ENCODE results near the gene PRKAR1B.
"Not testable (repeated sequence)": the region's sequence is repeated elsewhere in the genome, so short reads cannot be mapped to it uniquely, and the experiment has no call there.

Gene PRKAR1B

DNA sequence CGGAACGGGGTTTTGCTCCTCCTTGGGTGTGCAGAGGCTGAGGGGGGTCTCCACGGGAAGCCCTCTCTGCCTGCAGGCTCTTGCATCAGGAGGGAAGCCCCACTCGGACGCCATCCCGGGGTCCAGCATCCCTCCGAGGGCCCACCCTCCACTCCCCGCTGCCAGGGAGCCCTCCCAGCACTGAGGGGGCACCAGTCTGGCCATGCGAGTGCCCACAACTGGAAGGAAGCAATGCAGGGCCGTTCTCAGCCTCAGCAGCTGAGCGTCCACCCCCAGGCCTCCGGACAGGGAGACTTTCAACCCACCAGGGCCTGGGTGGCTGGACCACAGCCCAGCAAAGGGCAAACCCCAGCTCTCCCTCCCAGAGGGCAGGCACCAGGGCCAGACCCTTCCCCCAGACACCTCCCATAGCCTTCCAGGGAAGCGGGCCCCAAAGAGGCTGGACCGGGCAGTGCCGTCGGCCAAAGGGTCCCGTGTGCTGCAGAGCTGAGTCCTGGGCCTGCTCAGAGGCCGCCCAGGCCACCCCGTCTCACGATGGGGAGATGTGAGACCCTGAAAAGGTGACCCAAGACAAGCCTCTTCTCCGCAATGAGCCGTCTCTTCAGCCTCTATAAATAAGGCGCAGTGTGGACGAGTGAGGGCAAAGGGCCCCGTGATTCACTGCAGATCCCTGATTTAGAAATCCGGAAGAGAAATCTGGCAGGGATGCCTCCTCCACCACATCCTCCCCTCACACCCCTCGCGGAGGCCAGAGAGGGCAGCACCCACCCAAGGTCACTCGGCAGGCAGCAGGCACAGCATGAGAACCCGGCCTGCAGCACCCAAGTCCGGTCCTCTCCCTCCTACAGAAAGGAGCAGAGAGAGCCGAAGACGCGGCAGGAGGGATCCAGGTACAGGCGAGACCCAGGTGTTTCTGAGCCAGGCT lies 82.4 kb downstream of the PRKAR1B start:
- no peak for DNase-seq (ENCODE audit: low read depth)

DNA sequence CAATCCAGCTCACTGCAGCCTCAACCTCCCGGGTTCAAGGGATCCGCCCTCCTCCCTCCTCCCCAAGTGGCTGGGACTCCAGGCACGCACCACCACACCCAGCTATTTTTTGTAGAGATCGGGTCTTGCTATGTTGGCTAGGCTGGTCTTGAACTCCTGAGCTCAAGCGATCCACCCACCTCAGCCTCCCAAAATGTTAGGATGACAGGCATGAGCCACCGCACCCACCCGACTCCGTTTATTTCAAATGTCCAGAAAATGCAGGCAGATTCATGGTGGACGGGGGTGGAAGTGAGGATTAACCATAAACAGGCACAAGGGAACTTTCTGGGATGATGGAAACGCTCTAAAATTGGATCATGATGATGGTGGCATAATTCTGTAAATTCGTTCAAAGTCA lies 85.1 kb downstream of the PRKAR1B start:
- no peak for DNase-seq (ENCODE audit: low read depth)

DNA sequence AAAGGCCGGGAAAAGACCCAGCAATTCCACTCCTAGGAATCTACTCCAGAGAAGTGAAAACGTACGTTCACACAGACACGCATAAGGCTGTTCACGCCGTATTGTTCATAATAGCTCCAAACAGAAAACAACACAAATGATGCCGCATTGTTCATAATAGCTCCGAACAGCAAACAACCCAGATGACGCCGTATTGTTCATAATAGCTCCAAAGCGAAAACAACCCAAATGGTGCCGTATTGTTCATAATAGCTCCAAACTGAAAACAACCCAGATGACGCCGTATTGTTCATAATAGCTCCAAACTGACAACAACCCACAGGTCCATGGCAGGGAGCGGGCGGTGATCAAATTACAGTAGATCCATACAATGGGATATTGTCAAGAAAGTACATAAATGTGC lies 85.8 kb downstream of the PRKAR1B start:
- DNase-seq (ENCODE audit: low read depth) = no peak

GRCh38 chr7:638256-639011 lies 88.6 kb downstream of the PRKAR1B start:
- no peak for DNase-seq (ENCODE audit: low read depth)

- DNase-seq (ENCODE audit: low read depth) = no peak
Observed at GRCh38 chr7:637826-638225, 89.3 kb downstream of the PRKAR1B start.

DNA sequence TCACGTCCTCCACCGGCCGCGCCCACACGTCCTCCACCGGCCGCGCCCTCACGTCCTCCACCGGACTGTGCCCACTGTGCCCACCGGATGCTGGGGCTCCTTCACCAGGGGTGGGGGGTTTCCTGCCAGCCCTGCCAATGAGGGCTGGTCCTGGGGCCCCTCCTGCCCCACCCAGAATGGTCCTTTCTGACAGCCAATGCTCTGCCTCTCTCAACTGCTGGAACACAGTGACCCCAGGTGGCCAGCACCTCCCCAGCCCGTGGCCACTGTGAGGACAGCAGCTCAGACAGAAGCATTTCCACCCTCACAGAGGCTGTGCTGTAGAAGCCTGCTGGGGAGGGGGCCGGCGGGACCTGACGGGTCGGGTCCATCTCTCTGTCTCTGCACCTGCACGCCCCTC lies 90.7 kb downstream of the PRKAR1B start:
- DNase-seq (ENCODE audit: low read depth) = no peak

- DNase-seq (ENCODE audit: low read depth) = not testable (repeated sequence)
Observed at GRCh38 chr7:635687-636382, 91.2 kb downstream of the PRKAR1B start.

- DNase-seq (ENCODE audit: low read depth) = no peak
Observed at GRCh38 chr7:635227-635626, 91.9 kb downstream of the PRKAR1B start.

DNA sequence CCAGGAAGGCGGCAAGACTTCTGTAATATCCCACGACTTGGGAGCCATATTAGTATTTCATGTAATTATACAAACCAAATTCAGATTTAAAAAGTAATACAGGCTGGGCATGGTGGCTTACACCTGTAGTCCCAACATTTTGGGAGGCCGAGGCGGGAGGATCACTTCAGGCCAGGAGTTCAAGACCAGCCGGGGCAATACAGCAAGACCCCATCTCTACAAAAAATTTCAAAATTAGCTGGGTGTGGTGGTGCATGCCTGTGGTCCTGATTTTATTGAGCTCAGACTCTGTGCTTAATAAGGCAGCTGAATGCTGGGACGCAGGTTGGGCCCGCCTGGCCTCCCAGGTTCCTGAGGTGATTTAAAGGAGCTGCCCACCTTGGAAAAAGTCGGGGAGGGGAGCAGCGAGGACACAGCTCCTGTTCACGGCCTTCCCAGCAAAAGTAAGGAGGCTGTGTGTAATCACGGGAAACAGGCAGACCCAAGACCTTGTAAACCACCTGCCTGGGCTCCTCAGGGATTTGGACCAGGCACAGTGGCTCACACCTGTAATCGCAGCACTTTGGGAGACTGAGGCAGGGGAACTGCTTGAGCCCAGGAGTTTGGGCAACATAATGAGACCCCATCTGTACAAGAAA lies 93.6 kb downstream of the PRKAR1B start:
- no peak for DNase-seq (ENCODE audit: low read depth)

- no peak for DNase-seq (ENCODE audit: low read depth)
Observed at GRCh38 chr7:632831-633210, 94.3 kb downstream of the PRKAR1B start.

DNA sequence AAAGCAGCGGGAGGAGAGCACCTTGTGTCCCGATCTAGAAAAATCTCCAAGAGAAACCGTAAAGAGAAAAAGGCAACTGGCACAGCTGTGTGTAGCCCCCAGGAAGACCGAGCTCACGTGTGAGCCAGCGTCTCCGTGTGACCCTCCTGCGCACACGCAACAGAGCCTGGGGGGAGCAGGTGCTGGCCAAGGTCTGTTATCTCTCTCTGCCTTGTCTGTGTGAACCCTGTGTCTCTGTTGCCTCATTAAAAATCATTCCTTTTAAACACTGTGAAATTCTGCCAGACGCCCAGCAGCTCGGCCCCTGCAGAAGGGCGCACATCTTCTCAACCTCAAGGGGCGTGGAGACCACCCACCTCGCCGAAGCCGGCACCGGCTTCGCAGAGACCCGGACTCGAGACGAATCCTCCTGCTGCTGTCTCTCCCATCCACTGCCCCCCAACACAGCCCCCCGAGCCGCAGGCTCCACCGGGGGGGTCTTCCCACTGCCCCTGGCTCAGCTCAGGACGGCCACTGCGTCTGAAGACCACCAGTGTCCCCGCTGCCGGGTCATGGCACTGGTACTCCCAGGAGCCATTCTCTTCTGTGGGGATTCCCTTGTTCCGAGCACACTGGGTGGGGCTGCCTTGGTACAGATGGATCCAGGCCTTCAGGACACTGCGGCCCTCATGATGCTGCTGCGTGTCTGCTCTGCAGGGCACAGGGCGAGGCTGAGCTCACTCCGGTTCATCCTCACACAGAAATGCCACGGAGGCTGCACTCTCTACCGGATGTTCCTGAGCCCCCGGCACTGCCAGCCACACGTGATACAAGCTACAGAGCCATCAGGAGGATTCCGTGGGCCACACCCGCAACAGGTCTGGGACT lies 94.9 kb downstream of the PRKAR1B start:
- DNase-seq (ENCODE audit: low read depth) = no peak

GRCh38 chr7:631291-631711 lies 95.8 kb downstream of the PRKAR1B start:
- no peak for DNase-seq (ENCODE audit: low read depth)

DNA sequence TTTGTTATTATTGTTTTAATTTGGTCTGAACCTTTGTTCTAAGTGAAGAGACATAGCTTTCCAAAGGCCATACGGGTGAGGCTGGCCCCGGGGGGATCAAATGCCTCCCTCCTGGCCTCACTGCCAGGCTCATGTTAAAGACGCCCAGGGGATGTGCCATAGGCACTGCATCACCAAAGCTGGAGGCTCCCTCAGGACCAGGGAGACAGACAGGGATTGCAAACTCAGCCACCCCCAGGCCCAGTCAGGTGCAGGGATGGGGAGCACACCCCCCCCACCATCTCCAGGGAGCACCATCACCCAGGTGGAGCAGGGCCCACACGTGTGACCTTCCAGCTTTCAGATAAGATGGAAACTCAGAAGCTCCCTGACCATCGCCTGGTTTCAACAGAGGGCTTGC lies 96.5 kb downstream of the PRKAR1B start:
- no peak for DNase-seq (ENCODE audit: low read depth)

- no peak for DNase-seq (ENCODE audit: low read depth)
Observed at GRCh38 chr7:630111-630511, 97.0 kb downstream of the PRKAR1B start.

GRCh38 chr7:628826-629225 lies 98.3 kb downstream of the PRKAR1B start:
- no peak for DNase-seq (ENCODE audit: low read depth)

DNA sequence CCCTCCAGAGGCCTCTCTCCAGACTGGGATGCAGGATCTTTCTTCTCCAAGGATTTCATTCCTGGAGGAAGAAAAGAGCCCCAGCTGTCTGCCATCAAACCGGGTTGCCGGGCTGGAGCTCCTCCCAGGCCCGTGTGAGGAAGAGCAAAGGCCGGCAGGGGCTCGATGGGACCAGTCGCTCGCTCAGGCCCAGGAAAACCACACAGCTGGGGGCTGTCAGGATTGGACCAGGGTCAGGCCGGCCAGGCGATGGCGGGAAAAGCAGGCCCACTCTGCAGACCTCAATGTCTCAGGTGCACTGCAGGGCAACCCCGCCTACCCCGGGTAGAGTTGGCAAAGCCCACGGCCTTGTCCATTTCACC lies 98.7 kb downstream of the PRKAR1B start:
- no peak for DNase-seq (ENCODE audit: low read depth)

DNA sequence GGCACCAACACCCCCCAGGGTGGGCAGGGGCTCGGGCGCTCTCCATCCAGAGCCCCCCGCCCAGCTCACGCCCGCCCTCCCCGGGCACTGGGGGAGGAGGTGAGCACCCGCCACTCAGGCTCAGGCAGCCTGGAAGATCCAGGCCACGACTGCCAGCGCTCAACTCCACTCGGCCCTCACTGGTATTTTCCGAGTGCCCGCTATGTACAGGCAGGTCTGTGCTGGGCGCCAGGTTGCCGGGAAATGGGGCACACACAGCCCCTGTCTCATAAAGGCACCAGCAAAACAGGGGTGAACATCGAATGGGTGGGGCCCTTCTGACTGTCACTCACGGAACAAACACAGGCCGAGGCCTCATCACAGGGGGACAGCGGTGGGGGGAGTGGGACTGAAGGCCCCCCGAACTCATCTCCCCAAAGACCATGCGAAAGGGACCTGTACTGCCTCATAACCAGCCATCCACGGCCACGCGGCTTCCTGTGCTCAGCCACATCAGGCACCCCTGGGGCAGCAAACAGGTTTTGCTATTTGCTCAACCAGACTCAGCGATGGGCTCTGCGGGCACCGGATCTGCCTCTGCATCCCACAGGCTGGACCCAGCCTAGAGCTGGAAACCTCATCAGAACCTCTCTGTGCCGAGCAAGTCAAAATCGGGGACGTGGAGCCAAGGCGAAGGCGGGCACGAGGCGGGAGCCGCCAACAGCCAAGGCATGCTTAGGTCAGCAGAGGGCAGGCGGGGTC lies 99.2 kb downstream of the PRKAR1B start:
- no peak for DNase-seq (ENCODE audit: low read depth)

DNA sequence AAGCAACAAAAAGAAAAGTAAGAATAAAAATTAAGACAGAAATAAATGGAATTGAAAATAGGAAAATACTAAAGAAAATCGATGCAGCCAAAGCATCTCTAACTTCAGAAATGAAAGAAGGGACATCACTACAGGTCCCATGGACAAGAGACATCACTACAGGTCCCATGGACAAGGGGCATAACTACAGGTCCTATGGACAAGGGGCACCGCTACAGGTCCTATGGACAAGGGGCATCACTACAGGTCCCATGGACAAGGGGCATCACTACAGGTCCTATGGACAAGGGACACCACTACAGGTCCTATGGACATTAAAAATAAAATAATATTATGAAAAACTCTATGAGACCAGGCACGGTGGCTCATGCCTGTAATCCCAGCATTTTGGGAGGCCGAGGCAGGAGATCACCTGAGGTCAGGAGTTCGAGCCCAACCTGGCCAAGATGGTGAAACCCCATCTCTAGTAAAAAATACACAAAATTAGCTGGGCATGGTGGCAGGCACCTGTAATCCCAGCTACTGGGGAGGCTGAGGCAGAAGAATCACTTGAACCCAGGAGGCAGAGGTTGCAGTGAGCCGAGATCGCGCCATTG lies 101.6 kb downstream of the PRKAR1B start:
- DNase-seq (ENCODE audit: low read depth) = no peak

DNA sequence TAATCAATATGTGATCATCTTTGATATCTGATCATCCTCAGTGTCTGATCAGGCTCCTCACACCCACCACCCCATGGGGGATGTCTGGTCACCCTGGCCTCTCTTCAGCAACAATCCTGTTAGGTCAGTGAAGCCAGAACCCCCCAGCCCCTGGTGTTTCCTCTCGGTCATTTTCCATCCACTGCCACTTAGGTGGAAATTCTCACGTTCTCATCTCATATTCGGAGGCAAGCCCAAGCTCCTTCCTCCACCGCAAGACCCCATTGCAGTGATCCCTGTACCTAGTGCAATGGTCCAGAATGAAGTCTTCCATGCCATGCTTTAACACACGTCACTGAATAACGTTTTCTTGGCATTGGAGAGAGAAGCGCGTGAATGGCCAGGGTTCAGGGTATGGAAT lies 103.6 kb downstream of the PRKAR1B start:
- DNase-seq (ENCODE audit: low read depth) = no peak

Data from GM04504 (cell line).